Astrocyte (in vitro differentiated cells and primary cell): Measurements from ENCODE around the gene PARM1.

Experiments
- EZH2 ChIP-seq: IDR thresholded peaks from 2 replicates; pipeline ENCODE4 v1.6.1; 2012; ENCODE audit warnings: mild to moderate bottlenecking, low read length, inconsistent platforms; ENCODE audit not compliant: insufficient read depth
- TF ChIP-seq, protein P1 (sequence below): IDR thresholded peaks from 2 replicates; pipeline ENCODE4 v1.5.1; 2011; ENCODE audit warnings: low read depth, mild to moderate bottlenecking, inconsistent platforms, low read length, moderate library complexity; ENCODE audit not compliant: insufficient read depth

DNA sequence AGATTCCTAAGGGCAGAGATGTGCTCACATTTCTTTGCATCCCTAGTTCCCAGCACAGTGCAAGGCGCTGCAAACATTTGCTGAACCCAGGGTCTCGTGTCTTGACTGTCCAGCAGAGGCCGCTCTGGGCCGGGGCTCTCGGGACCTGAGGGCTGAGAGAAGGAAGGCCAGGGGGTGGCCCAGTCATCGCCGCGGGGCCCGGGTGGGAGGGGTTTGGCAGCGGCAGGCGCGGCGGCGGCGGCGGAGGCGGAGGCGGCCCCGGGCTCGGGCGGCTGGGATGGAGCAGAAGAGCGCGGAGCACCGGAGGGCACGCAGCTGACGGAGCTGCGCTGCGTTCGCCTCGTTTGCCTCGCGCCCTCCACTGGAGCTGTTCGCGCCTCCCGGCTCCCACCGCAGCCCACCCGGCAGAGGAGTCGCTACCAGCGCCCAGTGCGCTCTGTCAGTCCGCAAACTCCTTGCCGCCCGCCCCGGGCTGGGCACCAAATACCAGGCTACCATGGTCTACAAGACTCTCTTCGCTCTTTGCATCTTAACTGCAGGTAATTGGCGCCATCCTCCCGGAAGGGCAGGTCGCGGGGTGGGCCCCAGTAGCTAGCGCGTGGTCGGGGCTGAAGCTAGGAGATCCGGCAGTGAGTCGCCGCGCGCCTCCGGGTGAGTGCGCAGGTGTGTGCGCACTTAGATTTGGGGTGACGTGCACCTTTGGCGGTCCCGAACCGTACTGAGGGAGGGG lies at the start of gene PARM1:
- TF ChIP-seq, protein P1, sequence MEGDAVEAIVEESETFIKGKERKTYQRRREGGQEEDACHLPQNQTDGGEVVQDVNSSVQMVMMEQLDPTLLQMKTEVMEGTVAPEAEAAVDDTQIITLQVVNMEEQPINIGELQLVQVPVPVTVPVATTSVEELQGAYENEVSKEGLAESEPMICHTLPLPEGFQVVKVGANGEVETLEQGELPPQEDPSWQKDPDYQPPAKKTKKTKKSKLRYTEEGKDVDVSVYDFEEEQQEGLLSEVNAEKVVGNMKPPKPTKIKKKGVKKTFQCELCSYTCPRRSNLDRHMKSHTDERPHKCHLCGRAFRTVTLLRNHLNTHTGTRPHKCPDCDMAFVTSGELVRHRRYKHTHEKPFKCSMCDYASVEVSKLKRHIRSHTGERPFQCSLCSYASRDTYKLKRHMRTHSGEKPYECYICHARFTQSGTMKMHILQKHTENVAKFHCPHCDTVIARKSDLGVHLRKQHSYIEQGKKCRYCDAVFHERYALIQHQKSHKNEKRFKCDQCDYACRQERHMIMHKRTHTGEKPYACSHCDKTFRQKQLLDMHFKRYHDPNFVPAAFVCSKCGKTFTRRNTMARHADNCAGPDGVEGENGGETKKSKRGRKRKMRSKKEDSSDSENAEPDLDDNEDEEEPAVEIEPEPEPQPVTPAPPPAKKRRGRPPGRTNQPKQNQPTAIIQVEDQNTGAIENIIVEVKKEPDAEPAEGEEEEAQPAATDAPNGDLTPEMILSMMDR, result peak; percentile 48
- no peak for TF ChIP-seq EZH2
